Stomach smooth muscle (tissue), 2 donors: Measurements from ENCODE around the gene LRRC25.
"Not testable (repeated sequence)": the region's sequence is repeated elsewhere in the genome, so short reads cannot be mapped to it uniquely, and the experiment has no call there.

Source experiments
- H3K27ac ChIP-seq: one replicate; pipeline ENCODE4 v1.7.0; 2013; ENCODE audit warnings: mild to moderate bottlenecking, low read length, inconsistent platforms
- H3K27me3 ChIP-seq, 2 donors: one replicate each; pipeline ENCODE4 v1.7.0; 2013; ENCODE audit warnings: low read length in 2 of 2; ENCODE audit not compliant: insufficient read depth in 2 of 2, control insufficient read depth in 1 of 2
- H3K36me3 ChIP-seq, 2 donors: one replicate each; pipeline ENCODE4 v1.7.0; 2013; ENCODE audit warnings: low read length in 2 of 2; ENCODE audit not compliant: control insufficient read depth in 2 of 2, insufficient read depth in 2 of 2
- H3K4me1 ChIP-seq: one replicate; pipeline ENCODE4 v1.7.0; 2013; ENCODE audit warnings: low read length; ENCODE audit not compliant: control insufficient read depth, insufficient read depth
- H3K4me3 ChIP-seq, 2 donors: one replicate each; pipeline ENCODE4 v1.7.0; 2013; ENCODE audit warnings: low read length in 2 of 2
- H3K9ac ChIP-seq, 2 donors: one replicate each; pipeline ENCODE4 v1.7.0; 2013; ENCODE audit warnings: low read length in 2 of 2, mild to moderate bottlenecking in 1 of 2
- H3K9me3 ChIP-seq, 2 donors: one replicate each; pipeline ENCODE4 v1.7.0; 2013; ENCODE audit warnings: low read length in 2 of 2; ENCODE audit not compliant: control insufficient read depth in 2 of 2
- donor health status: healthy.
- donor health status: Pancreatic carcinoma.

LRRC25 gene

GRCh38 chr19:18353378-18354005 is 43.9 kb downstream of the LRRC25 start:
- no peak overlapping the region for H3K4me3 ChIP-seq
- no peaks in the 10 kb centered on the region for H3K27me3 ChIP-seq
- H3K4me1 ChIP-seq: no peaks in the 10 kb centered on the region
- H3K9me3 ChIP-seq: no peaks in the 10 kb centered on the region
- H3K36me3 ChIP-seq: peaks cover 14 to 16% of the 10 kb centered on the region in 2 donors
- H3K27ac ChIP-seq: no peak overlapping the region
- no peak overlapping the region for H3K9ac ChIP-seq

- Histone ChIP-seq H3K9me3 (no peaks in the 10 kb centered on the region), H3K36me3 (peaks cover 5 to 6% of the 10 kb centered on the region in 2 donors), H3K27ac (no peak overlapping the region), H3K4me1 (no peaks in the 10 kb centered on the region), H3K4me3 (no peak overlapping the region), H3K9ac (no peak overlapping the region), H3K27me3 (no peaks in the 10 kb centered on the region)
Measured at GRCh38 chr19:18351544-18351943, 45.9 kb downstream of the LRRC25 start.

GRCh38 chr19:18350490-18350889 is 46.9 kb downstream of the LRRC25 start:
- no peak overlapping the region for H3K9ac ChIP-seq
- H3K27ac ChIP-seq: no peak overlapping the region
- H3K36me3 ChIP-seq: peaks cover 1 to 2% of the 10 kb centered on the region in 2 donors
- H3K9me3 ChIP-seq: no peaks in the 10 kb centered on the region
- H3K27me3 ChIP-seq: no peaks in the 10 kb centered on the region
- no peaks in the 10 kb centered on the region for H3K4me1 ChIP-seq
- H3K4me3 ChIP-seq: no peak overlapping the region

- H3K4me3 ChIP-seq: no peak overlapping the region
Measured at GRCh38 chr19:18349524-18350128, 47.8 kb downstream of the LRRC25 start.

GRCh38 chr19:18348818-18349339 is 48.5 kb downstream of the LRRC25 start:
- H3K9me3 ChIP-seq: not testable (repeated sequence)

More at GRCh38 chr19:18349524-18350128, 47.8 kb downstream of the LRRC25 start:
- Histone ChIP-seq H3K4me1 (no peaks in the 10 kb centered on the region), H3K27me3 (no peaks in the 10 kb centered on the region), H3K9me3 (no peaks in the 10 kb centered on the region), H3K27ac (no peak overlapping the region), H3K9ac (no peak overlapping the region), H3K36me3 (peaks cover 0 to 2% of the 10 kb centered on the region in 2 donors)

GRCh38 chr19:18348171-18348570 is 49.3 kb downstream of the LRRC25 start:
- Histone ChIP-seq H3K9me3 (no peaks in the 10 kb centered on the region), H3K4me3 (no peak overlapping the region), H3K27me3 (no peaks in the 10 kb centered on the region), H3K27ac (no peak overlapping the region), H3K36me3 (peaks cover 0 to 2% of the 10 kb centered on the region in 2 donors), H3K9ac (no peak overlapping the region), H3K4me1 (peaks cover 3% of the 10 kb centered on the region)

More at GRCh38 chr19:18348818-18349339, 48.5 kb downstream of the LRRC25 start:
- not testable (repeated sequence) for H3K9ac ChIP-seq, H3K4me3 ChIP-seq, H3K27me3 ChIP-seq, H3K36me3 ChIP-seq, H3K27ac ChIP-seq, H3K4me1 ChIP-seq

GRCh38 chr19:18346091-18346490 is 51.3 kb downstream of the LRRC25 start:
- no peaks in the 10 kb centered on the region for H3K27me3 ChIP-seq
- no peaks in the 10 kb centered on the region for H3K9me3 ChIP-seq
- no peak overlapping the region for H3K4me3 ChIP-seq
- H3K9ac ChIP-seq: no peak overlapping the region
- peaks cover 12% of the 10 kb centered on the region for H3K4me1 ChIP-seq
- H3K27ac ChIP-seq: no peak overlapping the region
- H3K36me3 ChIP-seq: peaks cover 0 to 2% of the 10 kb centered on the region in 2 donors

GRCh38 chr19:18345296-18345695 is 52.1 kb downstream of the LRRC25 start:
- Histone ChIP-seq H3K27ac (no peak overlapping the region), H3K4me3 (no peak overlapping the region), H3K36me3 (peaks cover 0 to 2% of the 10 kb centered on the region in 2 donors), H3K27me3 (no peaks in the 10 kb centered on the region), H3K4me1 (peaks cover 19% of the 10 kb centered on the region), H3K9ac (no peak overlapping the region), H3K9me3 (no peaks in the 10 kb centered on the region)

GRCh38 chr19:18344582-18344950 is 52.9 kb downstream of the LRRC25 start:
- H3K4me1 ChIP-seq: peaks cover 26% of the 10 kb centered on the region
- no peaks in the 10 kb centered on the region for H3K27me3 ChIP-seq
- no peak overlapping the region for H3K9ac ChIP-seq
- H3K27ac ChIP-seq: no peak overlapping the region
- H3K9me3 ChIP-seq: no peaks in the 10 kb centered on the region
- H3K4me3 ChIP-seq: no peak overlapping the region
- peaks cover 0 to 2% of the 10 kb centered on the region in 2 donors for H3K36me3 ChIP-seq

GRCh38 chr19:18342090-18342632 is 55.3 kb downstream of the LRRC25 start:
- H3K36me3 ChIP-seq: peaks cover 0 to 2% of the 10 kb centered on the region in 2 donors
- peaks cover 26% of the 10 kb centered on the region for H3K4me1 ChIP-seq
- H3K9me3 ChIP-seq: no peaks in the 10 kb centered on the region
- no peaks in the 10 kb centered on the region for H3K27me3 ChIP-seq
- no peak overlapping the region for H3K9ac ChIP-seq
- peak overlapping the region in 1 of 2 donors; percentile 3 for H3K4me3 ChIP-seq
- no peak overlapping the region for H3K27ac ChIP-seq
